GM23248 (cell line): Measurements from ENCODE around the gene C2CD5. TPM values are rescaled to one million over a fixed set of nuclear protein-coding genes. Genes with fewer than 3 reads are reported as not detected.
"Not testable (repeated sequence)": the region's sequence is repeated elsewhere in the genome, so short reads cannot be mapped to it uniquely, and the experiment has no call there.

Experiments
- DNase-seq: peaks from one replicate; pipeline ENCODE4 v3.0.0-alpha.2; 2015
- H2AFZ ChIP-seq: fragments of 200-600 bp; sonication (generic); 2 replicates; pipeline ENCODE4 v1.6.1; 2016; ENCODE audit warnings: antibody characterized with exemption
- H3F3A ChIP-seq: fragments of 200-600 bp; sonication (generic); 2 replicates; pipeline ENCODE4 v1.6.1; 2016; ENCODE audit warnings: mild to moderate bottlenecking, antibody characterized with exemption, mixed run types; ENCODE audit not compliant: insufficient read depth
- H3K27ac ChIP-seq: fragments of 200-600 bp; sonication (generic); 2 replicates; pipeline ENCODE4 v1.5.1; 2016; ENCODE audit warnings: mild to moderate bottlenecking
- H3K27me3 ChIP-seq: fragments of 200-600 bp; sonication (generic); replicated peaks from 2 replicates; pipeline ENCODE4 v1.6.1; 2016; ENCODE audit warnings: mild to moderate bottlenecking; ENCODE audit not compliant: insufficient read depth
- H3K36me3 ChIP-seq: fragments of 200-600 bp; sonication (generic); 2 replicates; pipeline ENCODE4 v1.6.1; 2016; ENCODE audit warnings: low read depth, mild to moderate bottlenecking
- H3K4me1 ChIP-seq: fragments of 200-600 bp; sonication (generic); 2 replicates; pipeline ENCODE4 v1.6.1; 2016; ENCODE audit warnings: mild to moderate bottlenecking; ENCODE audit not compliant: insufficient read depth
- H3K4me2 ChIP-seq: fragments of 200-600 bp; sonication (generic); one replicate; pipeline ENCODE4 v1.6.1; 2016; ENCODE audit warnings: mild to moderate bottlenecking; ENCODE audit not compliant: unreplicated experiment
- H3K4me3 ChIP-seq: fragments of 200-600 bp; sonication (generic); 2 replicates; pipeline ENCODE4 v1.5.1; 2016; ENCODE audit warnings: mild to moderate bottlenecking
- H3K79me2 ChIP-seq: fragments of 200-600 bp; sonication (generic); 2 replicates; pipeline ENCODE4 v1.6.1; 2016; ENCODE audit warnings: mild to moderate bottlenecking; ENCODE audit not compliant: insufficient read depth
- H3K9ac ChIP-seq: fragments of 200-600 bp; sonication (generic); 2 replicates; pipeline ENCODE4 v1.6.1; 2016; ENCODE audit warnings: mild to moderate bottlenecking
- H3K9me2 ChIP-seq: fragments of 200-600 bp; sonication (generic); 2 replicates; pipeline ENCODE4 v1.6.1; 2016; ENCODE audit warnings: mixed run types, mild to moderate bottlenecking, moderate library complexity; ENCODE audit not compliant: insufficient read depth
- H3K9me3 ChIP-seq: fragments of 200-600 bp; sonication (generic); one replicate; pipeline ENCODE4 v1.6.1; 2017; ENCODE audit warnings: low read depth
- H4K20me1 ChIP-seq: fragments of 200-600 bp; sonication (generic); 2 replicates; pipeline ENCODE4 v1.6.0; 2016; ENCODE audit not compliant: insufficient read depth
- EZH2 ChIP-seq: fragments of 200-600 bp; sonication (generic); IDR thresholded peaks from 2 replicates; pipeline ENCODE4 v1.6.1; 2018; ENCODE audit warnings: antibody characterized with exemption, mild to moderate bottlenecking; ENCODE audit not compliant: insufficient read depth, poor library complexity, severe bottlenecking
- EZH2phosphoT487 ChIP-seq: fragments of 200-600 bp; sonication (generic); IDR thresholded peaks from 2 replicates; pipeline ENCODE4 v1.6.1; 2018; ENCODE audit warnings: antibody characterized with exemption, moderate library complexity, mild to moderate bottlenecking, low read depth; ENCODE audit not compliant: insufficient read depth
- WGBS, 2 experiments: methylation state at CpG; one replicate each; pipeline ENCODE4 v1.1.6; 2015 to 2017; ENCODE audit warnings: low lambda C conversion rate in 2 of 2, low coverage in 1 of 2; ENCODE audit errors: missing lambda C conversion rate in 2 of 2; 5-methylcytosine and 5-hydroxymethylcytosine counted together
- in situ Hi-C: fragments of 300-500 bp; cut with MboI; formaldehyde crosslinking; loops from 2 replicates; pipeline ENCODE4 v1.15.0; 2020
- polyA plus RNA-seq: library from polyadenylated mRNA; unstranded; fragments of >200 nt; fragmentation: Nextera tagmentation; extraction: Ambion mirVana; gene quantifications from 2 replicates; pipeline ENCODE4 v1.2.1, GENCODE V29; 2016
- total RNA-seq: library from RNA; depleted of rRNA; stranded (reverse); fragments of >200 nt; shearing (Covaris generic); gene quantifications from 2 replicates; pipeline ENCODE4 v1.2.3, GENCODE V29; 2014

Gene C2CD5
- total and polyA plus RNA-seq, 2 experiments from 2014 or later = 13.3 to 13.7 TPM

GRCh38 chr12:22500100-22500499 is 44.2 kb downstream of the C2CD5 start:
- 94 to 98% methylated on average over 4 of the region's 4 CpGs for WGBS, 2 experiments
- Histone ChIP-seq H4K20me1 (no peaks in the 10 kb centered on the region), H3K9ac (no peak overlapping the region), H3K9me2 (no peaks in the 10 kb centered on the region), H3K4me1 (no peaks in the 10 kb centered on the region), H3K9me3 (no peaks in the 10 kb centered on the region), H3K27me3 (no peaks in the 10 kb centered on the region), H3K4me3 (no peak overlapping the region), H2AFZ (no peak overlapping the region), H3K27ac (no peak overlapping the region), H3K79me2 (no peaks in the 10 kb centered on the region), H3K4me2 (no peak overlapping the region), H3F3A (no peaks in the 10 kb centered on the region), H3K36me3 (no peaks in the 10 kb centered on the region)
- no peak for TF ChIP-seq EZH2
- in situ Hi-C loops = no loop called here
- DNase-seq = no peak

- no peaks in the 10 kb centered on the region for H3K36me3 ChIP-seq
- in situ Hi-C loops = no loop called here
- H2AFZ ChIP-seq = no peak overlapping the region
- no peak overlapping the region for H3K9ac ChIP-seq
- no peak overlapping the region for H3K4me3 ChIP-seq
- TF ChIP-seq EZH2phosphoT487 (no peak), EZH2 (no peak)
- H3K79me2 ChIP-seq = no peaks in the 10 kb centered on the region
- no peak overlapping the region for H3K4me2 ChIP-seq
- no peaks in the 10 kb centered on the region for H3F3A ChIP-seq
- WGBS, 2 experiments = 95 to 100% methylated on average over 2 of the region's 2 CpGs
- H4K20me1 ChIP-seq = no peaks in the 10 kb centered on the region
- no peaks in the 10 kb centered on the region for H3K9me2 ChIP-seq
- no peaks in the 10 kb centered on the region for H3K9me3 ChIP-seq
- no peak for DNase-seq
- H3K27ac ChIP-seq = no peak overlapping the region
- H3K4me1 ChIP-seq = peaks cover 3% of the 10 kb centered on the region; the same call in 1 of the 2 replicates
- H3K27me3 ChIP-seq = no peaks in the 10 kb centered on the region
Observed at GRCh38 chr12:22499445-22499844, 44.9 kb downstream of the C2CD5 start.

GRCh38 chr12:22494319-22494718 is 50.0 kb downstream of the C2CD5 start:
- Histone ChIP-seq H3F3A (no peaks in the 10 kb centered on the region), H2AFZ (no peak overlapping the region), H3K4me2 (no peak overlapping the region), H3K79me2 (no peaks in the 10 kb centered on the region), H3K9me2 (no peaks in the 10 kb centered on the region), H3K4me3 (no peak overlapping the region), H4K20me1 (no peaks in the 10 kb centered on the region), H3K9me3 (no peaks in the 10 kb centered on the region), H3K36me3 (peaks cover 15% of the 10 kb centered on the region), H3K27ac (no peak overlapping the region), H3K9ac (no peak overlapping the region), H3K27me3 (no peaks in the 10 kb centered on the region), H3K4me1 (peaks cover 8% of the 10 kb centered on the region; the same call in 1 of the 2 replicates)
- peak; percentile 8 for DNase-seq
- in situ Hi-C loops = no loop called here
- TF ChIP-seq EZH2 (no peak), EZH2phosphoT487 (no peak)
- WGBS, 2 experiments = 91 to 97% methylated on average over 1 of the region's 1 CpG

- H3K27me3 ChIP-seq = no peaks in the 10 kb centered on the region
- H3K36me3 ChIP-seq = peaks cover 25% of the 10 kb centered on the region
- 93 to 97% methylated on average over 1 of the region's 1 CpG for WGBS, 2 experiments
- H3K79me2 ChIP-seq = no peaks in the 10 kb centered on the region
- H3K4me2 ChIP-seq = no peak overlapping the region
- no peak overlapping the region for H3K27ac ChIP-seq
- no peak overlapping the region for H2AFZ ChIP-seq
- H3K4me1 ChIP-seq = peaks cover 8% of the 10 kb centered on the region; the same call in 1 of the 2 replicates
- H3K4me3 ChIP-seq = no peak overlapping the region
- H3K9me3 ChIP-seq = no peaks in the 10 kb centered on the region
- in situ Hi-C loops = no loop called here
- H4K20me1 ChIP-seq = no peaks in the 10 kb centered on the region
- DNase-seq = no peak
- no peaks in the 10 kb centered on the region for H3K9me2 ChIP-seq
- no peak overlapping the region for H3K9ac ChIP-seq
- no peaks in the 10 kb centered on the region for H3F3A ChIP-seq
- no peak for TF ChIP-seq EZH2phosphoT487
- TF ChIP-seq EZH2 = no peak
Observed at GRCh38 chr12:22491034-22491433, 53.3 kb downstream of the C2CD5 start.

GRCh38 chr12:22488478-22488877 is 55.9 kb downstream of the C2CD5 start:
- WGBS, 2 experiments = 97 to 99% methylated on average over 3 of the region's 3 CpGs

GRCh38 chr12:22487683-22488082 is 56.7 kb downstream of the C2CD5 start:
- H4K20me1 ChIP-seq, H3K79me2 ChIP-seq, H3K4me3 ChIP-seq, H2AFZ ChIP-seq, H3K9ac ChIP-seq, H3F3A ChIP-seq, H3K4me1 ChIP-seq, H3K9me3 ChIP-seq, DNase-seq, in situ Hi-C loops, H3K9me2 ChIP-seq, H3K27ac ChIP-seq, H3K27me3 ChIP-seq, H3K4me2 ChIP-seq: not testable (repeated sequence)
- H3K36me3 ChIP-seq = peaks cover 32% of the 10 kb centered on the region
- 100% methylated on average over 3 of the region's 3 CpGs for WGBS, 2 experiments

More at GRCh38 chr12:22488478-22488877, 55.9 kb downstream of the C2CD5 start:
- Histone ChIP-seq H3K9ac (no peak overlapping the region), H3K79me2 (no peaks in the 10 kb centered on the region), H4K20me1 (no peaks in the 10 kb centered on the region), H2AFZ (no peak overlapping the region), H3K27ac (no peak overlapping the region), H3K9me3 (no peaks in the 10 kb centered on the region), H3K36me3 (peaks cover 35% of the 10 kb centered on the region), H3K4me2 (no peak overlapping the region), H3K4me1 (no peaks in the 10 kb centered on the region), H3K4me3 (no peak overlapping the region), H3K27me3 (no peaks in the 10 kb centered on the region), H3K9me2 (no peaks in the 10 kb centered on the region), H3F3A (no peaks in the 10 kb centered on the region)
- no peak for TF ChIP-seq EZH2phosphoT487
- in situ Hi-C loops = no loop called here
- no peak for DNase-seq
